Measurements from ENCODE around the gene BCCIP. TPM values are rescaled to one million over a fixed set of nuclear protein-coding genes. Genes with fewer than 3 reads are reported as not detected.

Gene BCCIP
- total and polyA plus RNA-seq, 4 donors = 37.5 to 70.1 (median 47.4) TPM

GRCh38 chr10:125817337-125817946, 5.9 kb upstream of the BCCIP start:
- TF ChIP-seq, protein P1, sequence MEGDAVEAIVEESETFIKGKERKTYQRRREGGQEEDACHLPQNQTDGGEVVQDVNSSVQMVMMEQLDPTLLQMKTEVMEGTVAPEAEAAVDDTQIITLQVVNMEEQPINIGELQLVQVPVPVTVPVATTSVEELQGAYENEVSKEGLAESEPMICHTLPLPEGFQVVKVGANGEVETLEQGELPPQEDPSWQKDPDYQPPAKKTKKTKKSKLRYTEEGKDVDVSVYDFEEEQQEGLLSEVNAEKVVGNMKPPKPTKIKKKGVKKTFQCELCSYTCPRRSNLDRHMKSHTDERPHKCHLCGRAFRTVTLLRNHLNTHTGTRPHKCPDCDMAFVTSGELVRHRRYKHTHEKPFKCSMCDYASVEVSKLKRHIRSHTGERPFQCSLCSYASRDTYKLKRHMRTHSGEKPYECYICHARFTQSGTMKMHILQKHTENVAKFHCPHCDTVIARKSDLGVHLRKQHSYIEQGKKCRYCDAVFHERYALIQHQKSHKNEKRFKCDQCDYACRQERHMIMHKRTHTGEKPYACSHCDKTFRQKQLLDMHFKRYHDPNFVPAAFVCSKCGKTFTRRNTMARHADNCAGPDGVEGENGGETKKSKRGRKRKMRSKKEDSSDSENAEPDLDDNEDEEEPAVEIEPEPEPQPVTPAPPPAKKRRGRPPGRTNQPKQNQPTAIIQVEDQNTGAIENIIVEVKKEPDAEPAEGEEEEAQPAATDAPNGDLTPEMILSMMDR (IDR thresholded peaks at IDR 0.05; ENCODE audit: control extremely low read depth, extremely low read depth) = no peak
- Histone ChIP-seq H3K9ac (ENCODE audit: insufficient read depth in 1 of 2, low read length in 2 of 2) (no peak overlapping the region), H3K27me3 (ENCODE audit: control insufficient read depth in 3 of 3, insufficient read depth in 3 of 3, low read length in 2 of 3) (no peaks in the 10 kb centered on the region), H3K4me1 (ENCODE audit: control insufficient read depth in 5 of 5, insufficient read depth in 5 of 5, low read length in 5 of 5) (peaks cover 0 to 6% (median 2%) of the 10 kb centered on the region in 5 donors), H3K36me3 (ENCODE audit: control insufficient read depth in 4 of 4, insufficient read depth in 4 of 4, low read length in 4 of 4) (peaks cover 9 to 20% (median 12%) of the 10 kb centered on the region in 4 donors), H3K9me3 (ENCODE audit: control insufficient read depth in 4 of 4, insufficient read depth in 3 of 4, low read length in 3 of 4) (no peaks in the 10 kb centered on the region), H3K27ac (ENCODE audit: low read depth in 1 of 2, low read length in 1 of 2) (no peak overlapping the region), H3K4me3 (no peak overlapping the region)
- WGBS, 2 donors = 87% methylated on average over 6 of the region's 6 CpGs
- ATAC-seq (ENCODE audit: insufficient read depth, low FRiP score) (no peak), DNase-seq (no peak)

DNA sequence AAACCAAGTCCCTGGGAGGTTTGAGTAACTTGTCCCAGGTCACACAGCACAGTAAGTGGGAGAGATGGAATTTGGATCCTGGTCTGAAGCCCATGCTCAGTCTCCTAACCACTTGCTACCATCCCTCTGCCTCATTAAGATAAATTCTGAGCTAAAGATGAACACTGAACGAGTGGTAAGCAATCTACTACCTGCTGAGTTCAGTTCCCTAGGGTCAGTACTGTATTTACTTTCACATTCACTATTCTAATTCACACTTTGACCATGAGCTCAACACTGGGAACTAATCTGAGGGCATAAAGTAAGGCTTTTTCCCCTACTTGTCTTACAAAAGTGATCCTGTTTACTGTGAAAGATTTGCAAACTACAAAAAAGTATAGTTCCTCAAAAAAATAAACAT, 2.6 kb upstream of the BCCIP start:
- Histone ChIP-seq H3K9me3 (ENCODE audit: control insufficient read depth in 4 of 4, insufficient read depth in 3 of 4, low read length in 3 of 4) (no peaks in the 10 kb centered on the region), H3K27ac (ENCODE audit: low read depth in 1 of 2, low read length in 1 of 2) (no peak overlapping the region), H3K36me3 (ENCODE audit: control insufficient read depth in 4 of 4, insufficient read depth in 4 of 4, low read length in 4 of 4) (peaks cover 0 to 4% (median under 1%) of the 10 kb centered on the region in 4 donors), H3K4me3 (no peak overlapping the region), H3K27me3 (ENCODE audit: control insufficient read depth in 3 of 3, insufficient read depth in 3 of 3, low read length in 2 of 3) (no peaks in the 10 kb centered on the region), H3K9ac (ENCODE audit: insufficient read depth in 1 of 2, low read length in 2 of 2) (no peak overlapping the region), H3K4me1 (ENCODE audit: control insufficient read depth in 5 of 5, insufficient read depth in 5 of 5, low read length in 5 of 5) (peaks cover 5 to 20% (median 13%) of the 10 kb centered on the region in 5 donors)
- ATAC-seq (ENCODE audit: insufficient read depth, low FRiP score) (no peak), DNase-seq (no peak)
- WGBS, 2 donors = 65 to 86% methylated on average over 1 of the region's 1 CpG
- TF ChIP-seq, protein P1 (IDR thresholded peaks at IDR 0.05; ENCODE audit: control extremely low read depth, extremely low read depth) = no peak

DNA sequence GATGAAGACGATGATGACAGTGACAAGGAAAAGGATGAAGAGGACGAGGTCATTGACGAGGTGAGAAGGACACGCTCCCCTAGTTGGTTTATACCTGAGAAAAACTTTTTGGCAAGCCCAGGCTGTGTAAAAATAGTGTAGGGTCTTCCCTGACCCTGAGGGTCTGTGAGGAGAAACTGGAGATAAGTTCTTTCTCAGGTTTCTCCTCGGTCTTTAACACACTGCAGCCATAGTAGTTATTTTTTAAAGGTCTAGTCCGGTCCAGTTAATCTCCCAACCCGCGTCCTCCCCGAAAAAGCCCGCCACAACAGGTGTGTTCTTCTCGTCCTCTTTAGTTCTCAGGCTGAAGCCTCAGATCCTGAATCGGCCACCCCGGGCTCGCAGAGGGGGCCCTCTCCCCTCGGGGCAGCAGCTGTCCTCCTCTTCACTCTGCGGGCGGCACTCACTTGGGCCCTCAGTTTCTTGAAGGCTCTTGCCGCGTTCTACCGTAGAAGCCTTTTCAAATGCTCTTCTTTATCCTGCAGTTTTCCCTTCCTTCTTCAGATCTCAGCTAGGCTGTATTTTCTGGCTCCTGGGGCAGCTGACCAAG, 411 bp downstream of the BCCIP start:
- ATAC-seq (ENCODE audit: insufficient read depth, low FRiP score) (no peak), DNase-seq (peak in 1 of 3 donors; percentile 19)
- Histone ChIP-seq H3K27me3 (ENCODE audit: control insufficient read depth in 3 of 3, insufficient read depth in 3 of 3, low read length in 2 of 3) (no peaks in the 10 kb centered on the region), H3K9me3 (ENCODE audit: control insufficient read depth in 4 of 4, insufficient read depth in 3 of 4, low read length in 3 of 4) (no peaks in the 10 kb centered on the region), H3K27ac (ENCODE audit: low read depth in 1 of 2, low read length in 1 of 2) (peak overlapping the region; percentile 89 to 96), H3K9ac (ENCODE audit: insufficient read depth in 1 of 2, low read length in 2 of 2) (peak overlapping the region; percentile 85 to 99), H3K4me1 (ENCODE audit: control insufficient read depth in 5 of 5, insufficient read depth in 5 of 5, low read length in 5 of 5) (peaks cover 5 to 20% (median 13%) of the 10 kb centered on the region in 5 donors), H3K4me3 (peak overlapping the region; percentile 86), H3K36me3 (ENCODE audit: control insufficient read depth in 4 of 4, insufficient read depth in 4 of 4, low read length in 4 of 4) (peaks cover 8 to 18% (median 13%) of the 10 kb centered on the region in 4 donors)
- WGBS, 2 donors = 0% methylated on average over 20 of the region's 20 CpGs
- TF ChIP-seq, protein P1 (IDR thresholded peaks at IDR 0.05; ENCODE audit: control extremely low read depth, extremely low read depth) = no peak
